ENCODE data around the gene SVEP1.

Gene SVEP1

GRCh38 chr9:110602281-110602680 is 22.7 kb upstream of the SVEP1 start:
- ATAC-seq (ENCODE audit: insufficient read depth, low read depth) (no peak), DNase-seq (no peak)
- Histone ChIP-seq H3K27ac (ENCODE audit: low read length) (no peak overlapping the region), H3K27me3 (ENCODE audit: insufficient read depth, low read length, poor library complexity) (no peaks in the 10 kb centered on the region), H2AFZ (ENCODE audit: low read depth, low read length) (no peak overlapping the region), H3K36me3 (ENCODE audit: insufficient read depth, low read length) (no peaks in the 10 kb centered on the region), H3K4me2 (ENCODE audit: insufficient read depth, low read length) (no peak overlapping the region), H3K9ac (ENCODE audit: low read depth, low read length) (no peak overlapping the region), H3K9me3 (ENCODE audit: insufficient read depth, low read length, severe bottlenecking) (no peaks in the 10 kb centered on the region), H3K79me2 (ENCODE audit: insufficient read depth, low read length) (no peaks in the 10 kb centered on the region), H4K20me1 (ENCODE audit: insufficient read depth, low read length) (no peaks in the 10 kb centered on the region), H3K4me3 (ENCODE audit: low read depth in 1 of 2, low read length in 2 of 2) (no peak overlapping the region), H3K4me1 (ENCODE audit: insufficient read depth, low read length) (no peaks in the 10 kb centered on the region)
- TF ChIP-seq EZH2 (IDR thresholded peaks at IDR 0.05; ENCODE audit: borderline replicate concordance, low read depth, low read length, severe bottlenecking) = no peak
- TF ChIP-seq CTCF (IDR thresholded peaks at IDR 0.05; ENCODE audit: borderline replicate concordance, extremely low read depth, low read length, poor library complexity, severe bottlenecking) = no peak

DNA sequence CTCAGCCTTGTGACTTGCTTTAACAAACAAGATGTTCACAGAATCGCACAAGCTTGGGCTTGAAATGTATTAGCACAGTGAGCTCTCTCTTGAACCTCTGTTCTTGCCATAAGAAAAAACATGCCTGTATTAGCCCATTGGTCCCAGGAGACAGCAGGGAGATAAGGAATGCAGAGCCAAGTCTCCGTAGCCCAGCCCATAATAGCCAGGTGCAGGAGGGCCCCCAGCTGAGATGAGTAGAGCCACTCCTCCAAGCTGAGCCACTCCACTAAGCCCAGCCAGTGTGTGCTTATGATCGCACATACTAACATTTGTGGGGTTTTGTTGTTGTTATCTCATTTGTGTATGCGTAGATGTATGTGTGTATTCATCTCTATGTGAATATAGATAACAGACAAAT is 21.6 kb upstream of the SVEP1 start:
- ATAC-seq (ENCODE audit: insufficient read depth, low read depth) (no peak), DNase-seq (no peak)
- H3K27me3 ChIP-seq (ENCODE audit: insufficient read depth, low read length, poor library complexity) = no peaks in the 10 kb centered on the region
- no peak overlapping the region for H3K4me3 ChIP-seq (ENCODE audit: low read depth in 1 of 2, low read length in 2 of 2)
- H3K79me2 ChIP-seq (ENCODE audit: insufficient read depth, low read length) = no peaks in the 10 kb centered on the region
- TF ChIP-seq CTCF (IDR thresholded peaks at IDR 0.05; ENCODE audit: borderline replicate concordance, extremely low read depth, low read length, poor library complexity, severe bottlenecking) (no peak), EZH2 (IDR thresholded peaks at IDR 0.05; ENCODE audit: borderline replicate concordance, low read depth, low read length, severe bottlenecking) (no peak)
- no peak overlapping the region for H3K9ac ChIP-seq (ENCODE audit: low read depth, low read length)
- H3K9me3 ChIP-seq (ENCODE audit: insufficient read depth, low read length, severe bottlenecking) = no peaks in the 10 kb centered on the region
- no peaks in the 10 kb centered on the region for H4K20me1 ChIP-seq (ENCODE audit: insufficient read depth, low read length)
- H3K27ac ChIP-seq (ENCODE audit: low read length) = no peak overlapping the region
- no peaks in the 10 kb centered on the region for H3K4me1 ChIP-seq (ENCODE audit: insufficient read depth, low read length)
- no peak overlapping the region for H3K4me2 ChIP-seq (ENCODE audit: insufficient read depth, low read length)
- no peaks in the 10 kb centered on the region for H3K36me3 ChIP-seq (ENCODE audit: insufficient read depth, low read length)
- no peak overlapping the region for H2AFZ ChIP-seq (ENCODE audit: low read depth, low read length)

DNA sequence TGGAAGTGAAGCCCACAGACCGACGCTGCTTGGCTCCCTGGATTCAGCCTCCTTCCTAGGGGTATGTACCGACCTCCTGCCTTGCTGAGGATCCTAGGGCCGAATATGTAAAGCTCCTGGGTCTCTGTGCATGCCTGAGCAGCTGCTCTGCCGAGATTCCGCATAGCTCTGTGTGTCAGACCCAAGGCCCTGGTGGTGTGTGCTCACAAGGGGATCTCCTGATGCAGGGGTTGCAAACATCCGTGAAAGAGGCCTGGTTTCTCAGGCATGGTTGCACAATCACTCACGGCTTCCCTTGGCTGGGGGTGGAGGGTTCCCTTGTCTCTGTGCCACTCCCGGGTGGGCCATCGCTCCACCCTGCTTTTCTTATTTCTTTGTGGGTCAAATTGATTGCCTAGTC is 19.9 kb upstream of the SVEP1 start:
- H3K79me2 ChIP-seq (ENCODE audit: insufficient read depth, low read length) = no peaks in the 10 kb centered on the region
- no peaks in the 10 kb centered on the region for H3K4me1 ChIP-seq (ENCODE audit: insufficient read depth, low read length)
- no peak overlapping the region for H2AFZ ChIP-seq (ENCODE audit: low read depth, low read length)
- no peaks in the 10 kb centered on the region for H3K9me3 ChIP-seq (ENCODE audit: insufficient read depth, low read length, severe bottlenecking)
- no peaks in the 10 kb centered on the region for H3K36me3 ChIP-seq (ENCODE audit: insufficient read depth, low read length)
- no peaks in the 10 kb centered on the region for H4K20me1 ChIP-seq (ENCODE audit: insufficient read depth, low read length)
- no peak for DNase-seq
- TF ChIP-seq CTCF (IDR thresholded peaks at IDR 0.05; ENCODE audit: borderline replicate concordance, extremely low read depth, low read length, poor library complexity, severe bottlenecking) = no peak
- no peak for TF ChIP-seq EZH2 (IDR thresholded peaks at IDR 0.05; ENCODE audit: borderline replicate concordance, low read depth, low read length, severe bottlenecking)
- no peak for ATAC-seq (ENCODE audit: insufficient read depth, low read depth)
- H3K27me3 ChIP-seq (ENCODE audit: insufficient read depth, low read length, poor library complexity) = no peaks in the 10 kb centered on the region
- H3K9ac ChIP-seq (ENCODE audit: low read depth, low read length) = no peak overlapping the region
- no peak overlapping the region for H3K27ac ChIP-seq (ENCODE audit: low read length)
- H3K4me2 ChIP-seq (ENCODE audit: insufficient read depth, low read length) = no peak overlapping the region
- no peak overlapping the region for H3K4me3 ChIP-seq (ENCODE audit: low read depth in 1 of 2, low read length in 2 of 2)
